Endothelial cell of umbilical vein (primary cell): Measurements from ENCODE around the gene PPFIA1. TPM values are rescaled to one million over a fixed set of nuclear protein-coding genes. Genes with fewer than 3 reads are reported as not detected.
"Not testable (repeated sequence)": the region's sequence is repeated elsewhere in the genome, so short reads cannot be mapped to it uniquely, and the experiment has no call there.

Experiments
- BruUV-seq: library from RNA; stranded (reverse); fragments of 400-500 nt; replicated peaks from 2 replicates; lab custom pipeline; 2021; lab: Mats Ljungman, UMichigan
- CTCF ChIA-PET: fragments of 300-600, 350-600 bp; sonication (Branson Sonifier 250); formaldehyde crosslinking; loops from one replicate; lab custom pipeline; 2021; ENCODE audit warnings: antibody characterized with exemption, inconsistent platforms; lab: Charles Lee
- POLR2A ChIA-PET: fragments of 300-600, 350-600 bp; sonication (Branson Sonifier 250); formaldehyde crosslinking; loops from one replicate; lab custom pipeline; 2021; ENCODE audit warnings: antibody characterized with exemption, inconsistent platforms; lab: Charles Lee
- DNase-seq: peaks from one replicate; pipeline ENCODE4 v3.0.0-alpha.2; 2011; ENCODE audit warnings: low read depth, low spot score
- FAIRE-seq: peaks from 2 replicates; lab custom pipeline; 2011; peaks lifted over from hg19 to GRCh38; lab: Jason Lieb, UNC
- H2AFZ ChIP-seq: 2 replicates; pipeline ENCODE4 v1.6.0; 2012; ENCODE audit warnings: low read depth, low read length, control low read depth, inconsistent platforms
- H3K27ac ChIP-seq: 2 replicates; pipeline ENCODE4 v1.5.1; 2011; ENCODE audit warnings: low read depth, mild to moderate bottlenecking, control low read depth, low read length, moderate library complexity; ENCODE audit not compliant: insufficient read depth
- H3K27me3 ChIP-seq, 2 experiments: 2 replicates each; pipeline versions ENCODE4 v1.6.0 to v1.6.1; 2011; ENCODE audit warnings: low read length in 2 of 2, mixed read lengths in 1 of 2; ENCODE audit not compliant: control insufficient read depth in 2 of 2, insufficient read depth in 2 of 2
- H3K36me3 ChIP-seq, 2 experiments: 2 replicates in 1 of 2; 3 replicates in 1 of 2; pipeline ENCODE4 v1.5.1; 2011; ENCODE audit warnings: low read length in 2 of 2, mild to moderate bottlenecking in 1 of 2, moderate library complexity in 1 of 2; ENCODE audit not compliant: control insufficient read depth in 2 of 2, insufficient read depth in 2 of 2; ENCODE audit errors: extremely low read depth in 1 of 2
- H3K4me1 ChIP-seq: 3 replicates; pipeline ENCODE4 v1.5.1; 2011; ENCODE audit warnings: mild to moderate bottlenecking, low read length; ENCODE audit not compliant: control insufficient read depth, insufficient read depth; ENCODE audit errors: extremely low read depth
- H3K4me2 ChIP-seq: 2 replicates; pipeline ENCODE4 v1.6.1; 2011; ENCODE audit warnings: low read length, control low read depth, mixed read lengths; ENCODE audit not compliant: insufficient read depth
- H3K4me3 ChIP-seq, 3 experiments: fragments of 200-600 bp in 1 of 3; sonication (generic), shearing (Covaris generic) in 1 of 3; replicated peaks in 1 of 3; 2 replicates each; pipeline ENCODE4 v1.5.1; 2011 to 2016; ENCODE audit warnings: control low read depth in 3 of 3, low read length in 3 of 3, mild to moderate bottlenecking in 2 of 3, inconsistent platforms in 1 of 3, low read depth in 1 of 3, moderate library complexity in 1 of 3; ENCODE audit not compliant: insufficient read depth in 1 of 3
- H3K79me2 ChIP-seq: 2 replicates; pipeline ENCODE4 v1.6.0; 2012; ENCODE audit warnings: low read length, inconsistent platforms; ENCODE audit not compliant: control insufficient read depth, insufficient read depth
- H3K9ac ChIP-seq: replicated peaks from 2 replicates; pipeline ENCODE3; 2011; ENCODE audit warnings: low read length, control low read depth; ENCODE audit not compliant: insufficient read depth; ENCODE audit errors: extremely low read depth
- H3K9me1 ChIP-seq: replicated peaks from 3 replicates; pipeline ENCODE4 v1.6.0; 2011; ENCODE audit warnings: mild to moderate bottlenecking, low read length; ENCODE audit not compliant: control insufficient read depth, insufficient read depth; ENCODE audit errors: extremely low read depth
- H3K9me3 ChIP-seq: replicated peaks from 2 replicates; pipeline ENCODE4 v1.5.1; 2012; ENCODE audit warnings: low read length, inconsistent platforms; ENCODE audit not compliant: control insufficient read depth, insufficient read depth
- H4K20me1 ChIP-seq: replicated peaks from 2 replicates; pipeline ENCODE3; 2011; ENCODE audit warnings: mild to moderate bottlenecking, low read length; ENCODE audit not compliant: control insufficient read depth, insufficient read depth; ENCODE audit errors: extremely low read depth
- FOS ChIP-seq: IDR thresholded peaks from 2 replicates; pipeline ENCODE4 v1.6.1; 2011; ENCODE audit warnings: mild to moderate bottlenecking, low read length, moderate library complexity, borderline replicate concordance; ENCODE audit not compliant: insufficient read depth
- MYC ChIP-seq: IDR thresholded peaks from one replicate; pipeline ENCODE4 v1.6.1; 2011; ENCODE audit warnings: mild to moderate bottlenecking, low read depth, low read length
- POLR2AphosphoS5 ChIP-seq: IDR thresholded peaks from 2 replicates; pipeline ENCODE4 v1.6.1; 2012; ENCODE audit warnings: low read depth, mild to moderate bottlenecking, control low read depth, low read length, moderate library complexity; ENCODE audit not compliant: insufficient read depth
- dilution Hi-C: fragments of 300-500 bp; cut with MboI; formaldehyde crosslinking; loops from one replicate; pipeline ENCODE4 v1.15.0; 2019; ENCODE audit warnings: low sequenced_read_pairs; ENCODE audit not compliant: extremely low pct_ligation_motif_present
- intact Hi-C: fragments of 100-400 bp; cut with micrococcal nuclease; formaldehyde crosslinking; loops from one replicate; pipeline ENCODE4 v1.10.0; 2022
- polyA plus RNA-seq, 4 experiments: library from polyadenylated mRNA; depleted of rRNA in 3 of 4; stranded (reverse) in 3 of 4; unstranded in 1 of 4; fragments of >200 nt; gene quantifications; 2 replicates each; pipeline versions ENCODE4 v1.2.1 to v1.2.3, GENCODE V29; 2011 to 2012; ENCODE audit warnings: missing spikeins in 1 of 4
- total RNA-seq: library from RNA; stranded (reverse); gene quantifications from 2 replicates; pipeline ENCODE4 v1.2.3, GENCODE V29; 2021
- TF ChIP-seq, protein P1 (sequence below), 2 donors: IDR thresholded peaks; 1 replicate in 1 of 2; 2 replicates in 1 of 2; pipeline ENCODE4 v1.5.1; 2011; ENCODE audit warnings: low read length in 2 of 2, mild to moderate bottlenecking in 2 of 2, moderate library complexity in 2 of 2, control low read depth in 1 of 2, inconsistent platforms in 1 of 2, low read depth in 1 of 2; ENCODE audit not compliant: insufficient read depth in 1 of 2; ENCODE audit errors: extremely low read depth in 1 of 2

Gene PPFIA1
- total and polyA plus RNA-seq, 2 donors (not counting 3 experiments of a cell fraction or from before 2014, with no cell fraction given) = 44.3 to 60.9 TPM

GRCh38 chr11:70331320-70331843 lies 60.9 kb downstream of the PPFIA1 start:
- intact Hi-C loops = loop anchor here (10.0 kb wide), 1 partner anchor 47 kb away; no protein-coding TSS in a partner anchor
- H3K9me1 ChIP-seq, H2AFZ ChIP-seq, H3K4me1 ChIP-seq, dilution Hi-C loops, H3K79me2 ChIP-seq, FAIRE-seq, H4K20me1 ChIP-seq, DNase-seq, H3K9me3 ChIP-seq, H3K27me3 ChIP-seq, POLR2A ChIA-PET, H3K27ac ChIP-seq, H3K9ac ChIP-seq, BruUV-seq, H3K4me3 ChIP-seq, H3K4me2 ChIP-seq: not testable (repeated sequence)
- CTCF ChIA-PET = interaction anchor here (0.6 to 1.9 kb wide), 6 partner anchors 12 to 66 kb away, joined by 3 to 7 read pairs (median 5); no protein-coding TSS in a partner anchor
- peaks cover 24 to 29% of the 10 kb centered on the region in 2 experiments for H3K36me3 ChIP-seq
- TF ChIP-seq, protein P1, sequence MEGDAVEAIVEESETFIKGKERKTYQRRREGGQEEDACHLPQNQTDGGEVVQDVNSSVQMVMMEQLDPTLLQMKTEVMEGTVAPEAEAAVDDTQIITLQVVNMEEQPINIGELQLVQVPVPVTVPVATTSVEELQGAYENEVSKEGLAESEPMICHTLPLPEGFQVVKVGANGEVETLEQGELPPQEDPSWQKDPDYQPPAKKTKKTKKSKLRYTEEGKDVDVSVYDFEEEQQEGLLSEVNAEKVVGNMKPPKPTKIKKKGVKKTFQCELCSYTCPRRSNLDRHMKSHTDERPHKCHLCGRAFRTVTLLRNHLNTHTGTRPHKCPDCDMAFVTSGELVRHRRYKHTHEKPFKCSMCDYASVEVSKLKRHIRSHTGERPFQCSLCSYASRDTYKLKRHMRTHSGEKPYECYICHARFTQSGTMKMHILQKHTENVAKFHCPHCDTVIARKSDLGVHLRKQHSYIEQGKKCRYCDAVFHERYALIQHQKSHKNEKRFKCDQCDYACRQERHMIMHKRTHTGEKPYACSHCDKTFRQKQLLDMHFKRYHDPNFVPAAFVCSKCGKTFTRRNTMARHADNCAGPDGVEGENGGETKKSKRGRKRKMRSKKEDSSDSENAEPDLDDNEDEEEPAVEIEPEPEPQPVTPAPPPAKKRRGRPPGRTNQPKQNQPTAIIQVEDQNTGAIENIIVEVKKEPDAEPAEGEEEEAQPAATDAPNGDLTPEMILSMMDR (IDR thresholded peaks at IDR 0.05; ENCODE audit: extremely low read depth in 1 of 2, insufficient read depth in 1 of 2, low read depth in 1 of 2, low read length in 2 of 2) = peak in 1 of 2 donors; percentile 7

DNA sequence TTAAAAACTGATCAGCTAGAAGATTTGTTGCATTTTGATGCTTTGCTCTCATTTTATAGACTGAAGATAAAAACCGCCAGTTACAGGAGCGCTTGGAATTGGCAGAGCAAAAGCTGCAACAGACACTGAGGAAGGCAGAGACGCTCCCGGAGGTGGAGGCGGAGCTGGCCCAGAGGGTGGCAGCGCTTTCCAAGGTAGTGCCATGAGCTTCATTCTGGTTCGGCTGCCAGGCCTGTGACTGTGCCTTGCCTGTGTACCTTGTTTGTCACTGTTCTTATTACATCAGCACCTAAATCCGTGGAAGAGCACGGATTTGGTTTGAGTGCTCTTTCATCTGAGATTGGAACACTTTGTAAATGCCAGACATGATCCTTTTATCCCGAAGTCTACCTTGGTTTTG lies 61.4 kb downstream of the PPFIA1 start:
- Histone ChIP-seq H3K36me3 (peaks cover 28 to 33% of the 10 kb centered on the region in 2 experiments), H3K9ac (no peak overlapping the region)
- BruUV-seq = no TSS peak

More for the DNA sequence above, 61.4 kb downstream of the PPFIA1 start:
- H3K9me3 ChIP-seq = no peaks in the 10 kb centered on the region
- intact Hi-C loops (loop anchor here (10.0 kb wide), 1 partner anchor 47 kb away; no protein-coding TSS in a partner anchor), dilution Hi-C loops (no loop called here)
- ChIA-PET CTCF (interaction anchor here (0.6 to 1.9 kb wide), 5 partner anchors 11 to 65 kb away, joined by 3 to 7 read pairs (median 5); no protein-coding TSS in a partner anchor), POLR2A (no interaction called here)
- no peak overlapping the region for H2AFZ ChIP-seq
- no peaks in the 10 kb centered on the region for H3K27me3 ChIP-seq
- no peaks in the 10 kb centered on the region for H3K4me1 ChIP-seq
- H3K4me3 ChIP-seq = no peak overlapping the region
- DNase-seq = no peak
- no peaks in the 10 kb centered on the region for H4K20me1 ChIP-seq
- H3K9me1 ChIP-seq = no peaks in the 10 kb centered on the region
- no peak for FAIRE-seq
- TF ChIP-seq POLR2AphosphoS5 = no peak
- no peak for TF ChIP-seq MYC
- TF ChIP-seq FOS = no peak
- no peak overlapping the region for H3K4me2 ChIP-seq
- no peaks in the 10 kb centered on the region for H3K79me2 ChIP-seq
- no peak overlapping the region for H3K27ac ChIP-seq
